ENCODE data around the gene CCDC68.

- TF ChIP-seq CTCF (IDR thresholded peaks at IDR 0.05) (no peak), POLR2A (IDR thresholded peaks at IDR 0.05) (no peak), POLR2AphosphoS5 (IDR thresholded peaks at IDR 0.05) (no peak)
Measured at GRCh38 chr18:54999016-54999415, 39.8 kb upstream of the CCDC68 start.
